Mammary epithelial cell (primary cell): ENCODE data around the gene ITPRID1.

Source experiments
- CTCF ChIP-seq, 2 donors: IDR thresholded peaks in 1 of 2; conservative IDR thresholded peaks in 1 of 2; 2 replicates each; pipeline ENCODE4 v1.5.1; 2011 to 2012; ENCODE audit warnings: inconsistent platforms in 2 of 2, low read length in 2 of 2, mild to moderate bottlenecking in 2 of 2, control low read depth in 1 of 2, low read depth in 1 of 2; ENCODE audit not compliant: insufficient read depth in 1 of 2; ENCODE audit errors: extremely low read depth in 1 of 2
- EZH2 ChIP-seq: IDR thresholded peaks from 2 replicates; pipeline ENCODE4 v1.6.1; 2012; ENCODE audit warnings: low read length, inconsistent platforms, borderline replicate concordance

- TF ChIP-seq CTCF (conservative IDR thresholded peaks at IDR 0.05 in 1 of 2, IDR thresholded peaks at IDR 0.05 in 1 of 2; ENCODE audit: extremely low read depth in 1 of 2, insufficient read depth in 1 of 2, low read depth in 1 of 2, low read length in 2 of 2): no peak
- TF ChIP-seq EZH2: no peak
Observed at GRCh38 chr7:31669461-31669860, 155.6 kb downstream of the ITPRID1 start.
